ENCODE results near the gene PRKCZ. TPM values are rescaled to one million over a fixed set of nuclear protein-coding genes. Genes with fewer than 3 reads are reported as not detected.

PRKCZ gene
- total and polyA plus RNA-seq, 9 donors: 3.4 to 16.1 (median 5.8) TPM

GRCh38 chr1:2095981-2096736, 45.9 kb downstream of the PRKCZ start:
- Histone ChIP-seq H3K4me3 (no peak overlapping the region), H3K9me3 (no peaks in the 10 kb centered on the region), H3K4me1 (ENCODE audit: insufficient read depth) (no peaks in the 10 kb centered on the region), H3K27ac (no peak overlapping the region), H3K27me3 (no peaks in the 10 kb centered on the region), H3K36me3 (no peaks in the 10 kb centered on the region)
- TF ChIP-seq, protein P1, sequence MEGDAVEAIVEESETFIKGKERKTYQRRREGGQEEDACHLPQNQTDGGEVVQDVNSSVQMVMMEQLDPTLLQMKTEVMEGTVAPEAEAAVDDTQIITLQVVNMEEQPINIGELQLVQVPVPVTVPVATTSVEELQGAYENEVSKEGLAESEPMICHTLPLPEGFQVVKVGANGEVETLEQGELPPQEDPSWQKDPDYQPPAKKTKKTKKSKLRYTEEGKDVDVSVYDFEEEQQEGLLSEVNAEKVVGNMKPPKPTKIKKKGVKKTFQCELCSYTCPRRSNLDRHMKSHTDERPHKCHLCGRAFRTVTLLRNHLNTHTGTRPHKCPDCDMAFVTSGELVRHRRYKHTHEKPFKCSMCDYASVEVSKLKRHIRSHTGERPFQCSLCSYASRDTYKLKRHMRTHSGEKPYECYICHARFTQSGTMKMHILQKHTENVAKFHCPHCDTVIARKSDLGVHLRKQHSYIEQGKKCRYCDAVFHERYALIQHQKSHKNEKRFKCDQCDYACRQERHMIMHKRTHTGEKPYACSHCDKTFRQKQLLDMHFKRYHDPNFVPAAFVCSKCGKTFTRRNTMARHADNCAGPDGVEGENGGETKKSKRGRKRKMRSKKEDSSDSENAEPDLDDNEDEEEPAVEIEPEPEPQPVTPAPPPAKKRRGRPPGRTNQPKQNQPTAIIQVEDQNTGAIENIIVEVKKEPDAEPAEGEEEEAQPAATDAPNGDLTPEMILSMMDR (IDR thresholded peaks at IDR 0.05): no peak
- no peak for TF ChIP-seq POLR2A (IDR thresholded peaks at IDR 0.05)
- TF ChIP-seq EP300 (IDR thresholded peaks at IDR 0.05): no peak
- DNase-seq: no peak
- intact Hi-C loops (cut with DNase I): no loop called here
- WGBS, 3 donors: 86 to 89% (median 87%) methylated on average over 32 to 34 of the region's 34 CpGs

DNA sequence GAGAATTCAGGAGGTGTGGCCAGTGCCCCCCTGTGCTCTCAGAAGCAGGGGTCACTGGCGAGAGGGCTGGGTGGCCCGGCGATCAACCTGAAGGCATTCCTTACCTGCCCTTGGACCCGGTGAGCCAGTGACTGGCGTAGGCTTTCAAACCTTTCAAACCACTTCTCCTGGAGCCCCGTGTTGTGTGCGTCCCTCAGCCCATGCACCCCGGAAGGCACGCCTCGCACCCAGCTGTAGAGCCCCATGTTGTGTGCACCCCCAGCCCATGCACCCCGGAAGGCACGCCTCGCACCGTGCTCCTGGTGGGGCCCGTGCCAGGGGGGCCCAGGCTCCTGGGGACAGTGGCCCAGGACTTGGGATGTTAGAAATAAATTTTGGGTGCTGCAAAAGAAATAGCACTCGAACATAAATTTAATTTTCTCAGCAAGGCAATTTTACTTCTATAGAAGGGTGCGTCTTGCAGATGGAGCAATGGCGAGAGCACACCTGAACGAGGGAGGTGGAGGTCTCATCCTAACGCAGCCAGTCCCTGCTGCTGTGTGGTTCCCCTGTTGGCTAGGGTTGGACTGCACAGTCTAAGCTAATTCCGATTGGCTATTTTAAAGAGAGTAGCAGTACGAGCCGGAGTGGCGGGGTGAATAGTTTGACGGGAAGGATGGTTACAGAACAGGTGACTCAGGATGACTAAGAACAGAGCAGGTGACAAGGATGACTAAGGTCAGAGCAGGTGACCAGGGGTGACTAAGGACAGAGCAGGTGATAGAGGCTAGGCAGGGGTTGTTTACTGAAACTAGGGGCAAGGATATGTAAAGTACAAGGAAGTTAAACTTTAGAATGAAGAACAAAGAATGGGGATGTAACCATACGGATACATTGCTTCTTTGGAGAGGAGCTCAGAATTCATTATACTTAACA, 47.4 kb downstream of the PRKCZ start:
- intact Hi-C loops (cut with DNase I): no loop called here
- Histone ChIP-seq H3K4me1 (ENCODE audit: insufficient read depth) (no peaks in the 10 kb centered on the region), H3K9me3 (no peaks in the 10 kb centered on the region), H3K36me3 (no peaks in the 10 kb centered on the region), H3K4me3 (no peak overlapping the region), H3K27ac (no peak overlapping the region), H3K27me3 (no peaks in the 10 kb centered on the region)
- 96 to 97% (median 96%) methylated on average over 26 of the region's 26 CpGs for WGBS, 3 donors
- no peak for DNase-seq
- TF ChIP-seq, protein P1 (IDR thresholded peaks at IDR 0.05): no peak
- TF ChIP-seq EP300 (IDR thresholded peaks at IDR 0.05): no peak
- TF ChIP-seq POLR2A (IDR thresholded peaks at IDR 0.05): no peak

- H3K27me3 ChIP-seq: no peaks in the 10 kb centered on the region
- WGBS, 3 donors: 85 to 94% (median 88%) methylated on average over 11 of the region's 11 CpGs
- intact Hi-C loops (cut with DNase I): no loop called here
- DNase-seq: no peak
- no peak overlapping the region for H3K4me3 ChIP-seq
- TF ChIP-seq, protein P1 (IDR thresholded peaks at IDR 0.05): no peak
- TF ChIP-seq POLR2A (IDR thresholded peaks at IDR 0.05): no peak
- TF ChIP-seq EP300 (IDR thresholded peaks at IDR 0.05): no peak
- H3K36me3 ChIP-seq: no peaks in the 10 kb centered on the region
- no peaks in the 10 kb centered on the region for H3K9me3 ChIP-seq
- no peaks in the 10 kb centered on the region for H3K4me1 ChIP-seq (ENCODE audit: insufficient read depth)
- no peak overlapping the region for H3K27ac ChIP-seq
Measured at GRCh38 chr1:2098301-2098698, 48.1 kb downstream of the PRKCZ start.

- Histone ChIP-seq H3K27me3 (no peaks in the 10 kb centered on the region), H3K27ac (no peak overlapping the region), H3K4me1 (ENCODE audit: insufficient read depth) (no peaks in the 10 kb centered on the region), H3K4me3 (no peak overlapping the region), H3K9me3 (no peaks in the 10 kb centered on the region), H3K36me3 (no peaks in the 10 kb centered on the region)
- 83 to 88% (median 88%) methylated on average over 35 of the region's 35 CpGs for WGBS, 3 donors
- no peak for TF ChIP-seq EP300 (IDR thresholded peaks at IDR 0.05)
- TF ChIP-seq, protein P1 (IDR thresholded peaks at IDR 0.05): no peak
- TF ChIP-seq POLR2A (IDR thresholded peaks at IDR 0.05): no peak
- DNase-seq: no peak
- intact Hi-C loops (cut with DNase I): no loop called here
Measured at GRCh38 chr1:2098839-2099785, 48.9 kb downstream of the PRKCZ start.
